HG03066 (cell line): ENCODE data around the gene WT1.

Source experiments
- ATAC-seq: cut with Tn5 transposase; IDR thresholded peaks from one replicate; pipeline ENCODE4 v1.9.1; 2021; ENCODE audit warnings: low read depth; ENCODE audit not compliant: unreplicated experiment

Gene WT1

DNA sequence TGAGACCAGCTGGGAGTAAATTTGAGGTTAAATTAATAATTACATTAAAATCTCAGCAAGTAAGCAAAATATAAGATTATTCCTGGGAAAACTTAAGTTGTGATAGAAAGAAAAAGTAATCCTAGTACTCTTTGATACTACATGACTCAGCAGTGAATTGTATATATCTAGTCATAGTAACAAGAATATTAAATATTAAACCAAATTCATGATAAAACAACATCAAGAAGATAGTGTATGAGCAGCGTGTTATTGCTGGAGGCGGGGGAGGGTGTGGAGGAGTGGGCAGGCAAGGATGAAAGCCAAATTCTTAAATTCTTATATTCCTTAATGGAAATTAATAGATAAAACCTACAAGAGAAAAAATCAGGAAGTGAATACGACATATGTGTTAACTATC lies 95.2 kb downstream of the WT1 start:
- no peak for ATAC-seq
